Measurements from ENCODE around the gene TBC1D22A.
"Not testable (repeated sequence)": the region's sequence is repeated elsewhere in the genome, so short reads cannot be mapped to it uniquely, and the experiment has no call there.

Gene TBC1D22A

DNA sequence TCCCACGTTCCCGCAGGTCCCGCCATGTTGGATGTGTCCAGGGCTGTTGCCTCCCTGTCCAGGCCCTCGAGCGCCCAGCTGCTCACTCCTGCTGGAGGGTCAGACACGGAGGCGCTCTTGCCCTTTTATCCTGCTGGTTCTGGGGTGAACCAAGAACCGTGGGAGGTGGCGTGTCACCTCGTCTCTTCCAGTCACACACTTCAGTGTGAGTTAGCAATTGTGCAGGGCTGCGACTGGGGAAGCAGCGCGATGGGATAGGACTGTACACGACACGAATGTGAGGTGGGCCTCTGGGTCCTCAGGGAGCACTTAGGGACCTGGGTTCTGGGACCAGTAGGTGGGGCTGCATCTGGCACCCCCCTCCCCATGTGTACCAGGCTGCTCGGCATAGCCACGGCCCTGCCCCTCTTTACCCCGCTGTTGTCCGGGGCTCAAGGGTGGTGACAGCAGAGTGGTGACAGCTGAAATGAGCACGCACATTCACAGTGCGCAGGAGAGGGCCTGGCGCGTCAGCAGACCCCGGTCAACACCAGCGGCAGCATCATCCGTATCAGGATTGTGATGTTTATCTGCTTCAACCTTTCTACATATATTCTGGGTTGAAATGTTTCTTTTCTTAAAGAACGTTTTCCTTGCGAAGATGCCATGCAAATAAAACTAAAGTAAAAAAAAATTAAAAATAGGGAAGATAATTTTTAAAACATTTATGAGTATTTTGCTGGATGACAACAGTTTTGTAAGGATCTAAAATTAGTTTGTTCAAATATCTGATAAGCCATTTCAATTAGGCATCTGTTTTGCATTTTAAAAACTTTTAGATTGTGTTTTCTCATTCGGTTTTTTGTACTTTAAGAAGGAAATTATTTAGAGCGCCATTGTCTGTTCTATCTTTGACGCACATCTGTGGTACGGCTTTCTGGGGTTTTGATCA lies 210.7 kb downstream of the TBC1D22A start:
- no peak for DNase-seq (ENCODE audit: low read depth in 2 of 2)

- DNase-seq (ENCODE audit: low read depth in 2 of 2) = no peak
These were observed 211.6 kb downstream of the TBC1D22A start for GRCh38 chr22:46974077-46974476.

DNA sequence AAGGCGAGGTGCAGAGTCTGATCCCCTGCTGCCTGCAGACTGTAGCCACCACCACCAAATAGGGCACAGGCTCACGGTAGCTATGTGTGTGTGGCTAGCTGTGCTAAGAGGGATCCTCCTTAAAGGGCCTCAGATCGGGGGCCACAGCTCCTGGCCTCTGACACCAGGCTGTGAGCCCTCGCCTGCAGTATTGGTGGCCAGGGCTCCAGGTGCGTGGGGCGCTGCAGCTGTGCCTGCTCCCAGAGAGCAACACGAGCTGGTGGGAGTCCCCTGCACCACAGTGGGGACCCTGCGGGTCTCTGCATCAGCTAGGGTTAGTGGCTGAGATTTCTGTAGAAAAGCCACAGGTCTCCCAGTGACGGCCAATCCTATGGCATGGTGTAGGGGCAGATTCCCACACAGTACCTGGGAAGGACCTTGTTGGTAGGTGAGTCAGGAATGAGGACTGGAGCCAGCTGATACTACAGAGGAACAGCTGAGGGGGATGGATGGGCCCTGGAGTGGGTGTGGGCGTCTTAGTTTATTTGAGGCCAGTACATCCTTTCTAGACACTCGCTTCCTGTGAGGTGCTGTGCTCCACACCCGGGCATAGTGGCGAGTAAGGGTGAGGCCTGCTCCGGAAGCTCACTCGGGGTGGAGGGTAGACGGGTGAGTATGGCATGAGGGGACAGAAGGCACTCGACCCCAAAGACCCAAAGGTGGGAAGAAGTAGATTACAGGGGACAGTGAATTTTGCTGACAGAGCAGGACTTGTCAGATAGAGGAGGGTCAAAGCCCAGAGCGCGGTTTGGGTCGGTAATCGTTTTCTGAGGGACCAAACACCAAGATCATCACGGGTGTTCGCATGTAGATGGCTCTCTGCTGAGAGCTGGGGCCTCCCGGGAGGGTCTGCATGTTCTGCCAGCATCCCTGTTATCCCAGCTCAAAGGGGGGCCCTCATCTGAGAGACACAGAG lies 212.5 kb downstream of the TBC1D22A start:
- DNase-seq (ENCODE audit: low read depth in 2 of 2) = no peak

- DNase-seq (ENCODE audit: low read depth in 2 of 2) = no peak
These were observed 213.7 kb downstream of the TBC1D22A start for GRCh38 chr22:46976143-46976542.

DNA sequence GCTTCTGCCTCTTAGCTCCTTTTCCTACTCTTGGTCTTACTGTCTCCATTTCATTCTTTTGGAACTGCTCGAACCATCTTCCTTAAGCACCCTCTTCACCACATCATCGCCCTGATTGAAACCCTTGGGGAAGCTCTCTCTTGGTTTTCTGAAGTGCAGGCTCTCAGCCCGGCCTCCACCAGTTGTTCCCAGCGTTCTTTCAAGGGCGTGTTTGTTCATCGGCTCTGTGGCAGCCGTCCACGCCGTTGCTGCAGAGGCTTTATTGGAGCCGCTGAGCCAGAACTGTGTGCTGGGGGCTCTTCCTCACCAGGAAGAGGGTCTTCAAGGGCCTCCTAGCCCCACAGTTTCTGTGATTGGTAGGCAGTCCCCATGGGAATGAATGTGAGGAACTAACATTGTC lies 214.1 kb downstream of the TBC1D22A start:
- no peak for DNase-seq (ENCODE audit: low read depth in 2 of 2)

- no peak for DNase-seq (ENCODE audit: low read depth in 2 of 2)
These were observed 215.3 kb downstream of the TBC1D22A start for GRCh38 chr22:46977656-46978343.

DNA sequence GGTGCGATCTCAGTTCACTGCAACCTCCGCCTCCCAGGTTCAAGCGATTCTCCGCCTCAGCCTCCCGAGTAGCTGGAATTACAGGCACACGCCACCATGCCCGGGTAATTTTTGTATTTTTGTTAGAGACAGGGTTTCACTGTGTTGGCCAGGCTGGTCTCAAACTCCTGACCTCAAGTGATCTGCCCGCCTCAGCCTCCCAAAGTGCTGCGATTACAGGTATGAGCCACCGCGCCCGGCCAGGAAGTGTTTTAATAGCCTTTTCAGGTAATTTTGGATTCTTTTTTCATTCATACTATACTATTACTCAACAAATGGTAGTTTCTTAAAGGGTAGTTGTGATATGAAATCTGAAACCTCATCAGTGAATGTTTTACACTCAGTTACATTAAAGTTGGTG lies 216.2 kb downstream of the TBC1D22A start:
- DNase-seq (ENCODE audit: low read depth in 2 of 2) = not testable (repeated sequence)

DNA sequence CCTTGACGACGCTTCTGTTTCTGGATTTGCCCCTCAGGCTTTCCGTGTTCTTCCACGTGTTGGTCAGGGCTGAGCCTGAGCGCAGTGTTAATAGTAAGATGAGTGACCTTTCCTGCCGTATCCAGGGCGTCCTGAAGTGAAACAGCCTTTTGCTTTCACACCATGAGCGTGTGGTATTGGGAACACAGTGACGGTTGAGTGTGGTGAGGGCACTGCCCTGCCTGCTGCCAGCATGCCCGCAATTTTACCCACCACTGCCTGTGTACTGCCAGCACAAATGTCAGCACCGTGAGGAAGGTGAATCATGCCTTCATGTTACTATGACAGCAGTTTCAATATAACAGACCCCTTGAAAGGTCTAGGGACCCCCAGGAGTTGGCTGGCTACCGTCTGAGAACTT lies 217.1 kb downstream of the TBC1D22A start:
- DNase-seq (ENCODE audit: low read depth in 2 of 2) = no peak

- no peak for DNase-seq (ENCODE audit: low read depth in 2 of 2)
These were observed 217.9 kb downstream of the TBC1D22A start for GRCh38 chr22:46980392-46980791.

DNA sequence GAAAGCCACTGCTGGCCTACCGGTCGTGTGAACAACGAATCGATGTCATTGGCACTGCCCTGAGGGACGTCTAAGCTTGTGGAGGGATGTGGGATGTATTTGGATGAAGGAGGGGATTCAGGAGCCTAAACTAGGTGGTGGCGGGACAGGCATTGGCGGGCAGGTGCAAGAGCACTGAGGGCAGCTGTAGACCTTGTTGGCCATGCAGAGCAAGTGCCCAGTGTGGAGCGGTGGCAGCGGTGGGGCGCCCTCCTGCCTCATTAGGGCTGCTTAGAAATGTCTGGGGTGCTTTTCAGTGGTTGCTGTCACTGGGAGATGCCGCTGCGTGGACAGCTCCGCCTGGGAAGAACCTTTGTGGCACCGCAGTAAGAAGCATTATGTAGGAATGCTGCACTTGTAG lies 220.2 kb downstream of the TBC1D22A start:
- DNase-seq (ENCODE audit: low read depth in 2 of 2) = no peak

DNA sequence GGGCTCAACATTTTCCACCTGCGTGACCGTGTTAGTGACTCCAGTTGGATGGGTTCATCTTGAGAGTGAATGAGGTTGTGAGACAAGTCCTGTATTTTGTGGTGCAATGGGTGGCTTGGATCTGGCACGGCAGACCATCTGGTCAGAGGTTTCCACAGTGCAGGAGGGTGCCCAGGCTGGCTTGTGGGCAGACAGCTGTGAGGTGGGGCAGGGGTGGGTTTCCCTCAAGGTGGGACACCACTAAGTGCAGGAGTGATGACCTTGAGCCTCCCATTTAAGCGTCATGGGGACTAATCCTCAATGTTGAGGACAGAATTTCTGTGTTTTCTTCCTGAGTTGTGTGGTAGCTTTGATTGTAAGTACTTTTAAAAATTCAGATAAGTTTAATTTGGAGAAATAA lies 220.6 kb downstream of the TBC1D22A start:
- no peak for DNase-seq (ENCODE audit: low read depth in 2 of 2)

- DNase-seq (ENCODE audit: low read depth in 2 of 2) = no peak
These were observed 222.5 kb downstream of the TBC1D22A start for GRCh38 chr22:46984751-46985506.

DNA sequence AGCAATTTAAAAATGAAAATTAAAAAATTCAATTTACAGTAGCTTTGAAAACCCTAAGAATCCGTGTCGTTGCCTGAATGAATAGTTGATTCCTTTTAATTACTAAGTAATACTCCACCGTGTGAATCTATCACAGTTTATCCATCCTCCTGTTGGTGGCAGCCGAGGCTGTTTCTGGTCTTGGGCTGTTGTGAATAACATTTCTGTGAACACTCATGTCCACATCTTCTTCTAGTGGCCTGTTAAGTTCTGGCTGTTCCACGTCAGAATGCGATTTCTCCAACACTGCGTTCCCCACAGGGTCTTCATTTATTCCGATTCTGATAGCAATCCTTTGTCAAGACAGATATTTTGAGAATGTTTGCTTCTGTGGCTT lies 223.0 kb downstream of the TBC1D22A start:
- no peak for DNase-seq (ENCODE audit: low read depth in 2 of 2)

GRCh38 chr22:46986788-46987187 lies 224.3 kb downstream of the TBC1D22A start:
- DNase-seq (ENCODE audit: low read depth in 2 of 2) = no peak

- no peak for DNase-seq (ENCODE audit: low read depth in 2 of 2)
These were observed 228.6 kb downstream of the TBC1D22A start for GRCh38 chr22:46990937-46991550.

DNA sequence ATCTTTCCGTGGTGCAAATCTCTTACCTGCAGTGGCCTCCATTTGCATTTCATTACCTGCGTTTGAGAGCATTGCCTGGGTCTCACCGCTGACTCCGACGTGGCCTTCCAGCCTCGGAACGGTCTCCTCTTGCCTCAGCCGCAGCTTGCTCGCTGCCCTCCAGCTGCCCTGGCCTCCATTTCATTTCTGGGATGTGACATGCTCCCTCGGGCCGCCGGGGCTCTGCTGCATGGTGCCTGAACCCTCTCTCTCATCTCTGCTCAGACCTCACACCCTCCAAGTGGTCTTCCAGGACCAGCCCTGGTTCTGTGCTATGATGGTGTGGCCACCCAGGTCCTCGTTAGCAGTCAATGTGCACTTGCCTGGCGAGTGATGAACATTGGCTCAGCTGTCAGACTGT lies 229.2 kb downstream of the TBC1D22A start:
- no peak for DNase-seq (ENCODE audit: low read depth in 2 of 2)

DNA sequence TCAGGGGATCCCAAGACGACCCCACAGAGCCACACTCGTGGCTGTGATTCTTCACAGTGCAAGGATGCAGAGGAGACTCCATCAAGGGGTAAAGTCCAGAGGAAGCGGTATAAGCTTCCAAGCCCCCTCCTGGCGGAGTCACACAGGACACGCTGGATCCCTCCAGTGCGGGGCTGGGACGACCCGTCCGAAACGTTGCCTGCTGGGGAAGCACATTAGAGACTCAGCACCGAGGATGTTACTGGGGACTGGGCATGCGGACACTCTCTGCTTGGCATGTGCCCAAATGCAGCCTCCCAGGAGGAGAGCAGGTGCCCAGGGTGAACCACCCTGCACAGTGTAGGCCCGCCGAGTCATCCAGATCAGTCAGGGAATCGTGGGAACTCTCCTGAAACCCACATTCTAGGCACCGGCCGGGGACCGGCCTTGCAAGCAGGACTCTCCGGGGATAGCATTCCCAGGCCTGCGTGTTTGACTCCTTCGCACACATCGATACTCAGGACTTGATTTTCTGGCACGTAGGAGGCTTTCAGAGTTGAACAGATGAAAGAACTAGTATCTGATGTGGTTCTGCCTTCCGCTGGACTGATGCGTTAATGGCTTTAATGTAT lies 229.8 kb downstream of the TBC1D22A start:
- no peak for DNase-seq (ENCODE audit: low read depth in 2 of 2)

- DNase-seq (ENCODE audit: low read depth in 2 of 2) = no peak
These were observed 231.2 kb downstream of the TBC1D22A start for GRCh38 chr22:46993633-46994032.

DNA sequence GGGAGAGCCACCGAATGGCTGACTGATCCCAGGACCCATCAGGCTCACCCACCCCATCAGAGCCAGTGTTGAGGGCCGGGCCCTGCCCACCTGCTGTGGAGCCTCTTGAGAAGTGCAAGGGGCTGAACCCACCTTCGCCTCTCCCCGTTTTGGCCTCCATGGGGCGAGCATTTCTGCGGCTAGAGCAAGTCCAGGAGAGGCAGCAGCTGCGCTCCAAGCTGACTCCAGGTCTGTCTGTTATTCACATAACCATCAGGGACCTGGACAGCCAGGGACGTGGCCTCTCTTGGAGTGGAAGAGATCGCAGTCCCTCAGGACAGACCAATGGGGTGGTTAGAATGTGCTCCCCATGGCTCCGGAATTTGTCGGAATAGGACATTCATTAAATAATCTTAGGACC lies 231.8 kb downstream of the TBC1D22A start:
- no peak for DNase-seq (ENCODE audit: low read depth in 2 of 2)

DNA sequence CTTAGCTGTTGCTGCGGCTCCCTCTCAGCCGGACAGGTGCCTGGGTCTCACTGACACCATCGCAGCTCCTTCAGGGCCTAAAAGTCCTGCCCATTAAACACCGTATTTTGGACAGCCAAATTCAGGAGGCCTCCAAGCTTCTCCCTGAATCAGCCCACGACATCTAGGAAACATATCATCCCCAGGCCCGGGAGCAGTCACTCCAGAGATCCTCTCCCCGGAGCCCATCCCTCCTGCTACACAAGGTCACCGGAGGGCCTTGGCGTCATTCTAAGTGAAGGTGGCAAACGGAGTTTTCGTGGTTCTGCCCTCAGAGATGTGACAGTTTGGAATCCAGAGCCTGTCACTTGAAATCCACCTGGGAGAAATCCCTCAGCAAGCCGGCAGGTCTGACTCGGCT lies 232.5 kb downstream of the TBC1D22A start:
- DNase-seq (ENCODE audit: low read depth in 2 of 2) = no peak

Measured in stimulated activated CD4-positive, alpha-beta T cell treated with anti-CD3 and anti-CD28 coated beads, Interleukin-12 subunit alpha, Interleukin-12 subunit beta, amount 100 ng/mL, for 24 hours (primary cell).